ENCODE measurements around the gene ELF2.
"Not testable (repeated sequence)": the region's sequence is repeated elsewhere in the genome, so short reads cannot be mapped to it uniquely, and the experiment has no call there.

The ELF2 gene

DNA sequence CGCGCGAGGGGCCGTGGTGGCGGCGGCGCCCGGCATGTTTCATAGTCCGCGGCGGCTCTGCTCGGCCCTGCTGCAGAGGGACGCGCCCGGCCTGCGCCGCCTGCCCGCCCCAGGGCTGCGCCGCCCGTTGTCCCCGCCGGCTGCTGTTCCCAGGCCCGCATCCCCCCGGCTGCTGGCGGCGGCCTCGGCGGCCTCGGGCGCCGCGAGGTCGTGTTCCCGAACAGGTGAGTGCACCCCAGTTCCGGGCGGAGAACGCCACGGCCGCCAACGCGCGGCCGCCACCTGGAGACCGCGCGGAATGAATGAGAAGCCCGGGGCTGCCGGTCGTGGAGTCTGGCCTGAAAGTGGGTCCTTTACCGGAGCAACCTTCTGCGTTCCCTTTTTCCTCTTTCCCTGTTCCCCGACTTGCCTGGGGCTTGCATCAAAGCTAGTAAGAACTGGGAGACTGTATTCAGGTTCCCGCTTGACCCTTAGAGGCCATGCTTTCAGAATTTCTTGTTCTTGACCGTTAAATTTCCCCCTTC is 161.0 kb downstream of the ELF2 start:
- no peak for DNase-seq

DNA sequence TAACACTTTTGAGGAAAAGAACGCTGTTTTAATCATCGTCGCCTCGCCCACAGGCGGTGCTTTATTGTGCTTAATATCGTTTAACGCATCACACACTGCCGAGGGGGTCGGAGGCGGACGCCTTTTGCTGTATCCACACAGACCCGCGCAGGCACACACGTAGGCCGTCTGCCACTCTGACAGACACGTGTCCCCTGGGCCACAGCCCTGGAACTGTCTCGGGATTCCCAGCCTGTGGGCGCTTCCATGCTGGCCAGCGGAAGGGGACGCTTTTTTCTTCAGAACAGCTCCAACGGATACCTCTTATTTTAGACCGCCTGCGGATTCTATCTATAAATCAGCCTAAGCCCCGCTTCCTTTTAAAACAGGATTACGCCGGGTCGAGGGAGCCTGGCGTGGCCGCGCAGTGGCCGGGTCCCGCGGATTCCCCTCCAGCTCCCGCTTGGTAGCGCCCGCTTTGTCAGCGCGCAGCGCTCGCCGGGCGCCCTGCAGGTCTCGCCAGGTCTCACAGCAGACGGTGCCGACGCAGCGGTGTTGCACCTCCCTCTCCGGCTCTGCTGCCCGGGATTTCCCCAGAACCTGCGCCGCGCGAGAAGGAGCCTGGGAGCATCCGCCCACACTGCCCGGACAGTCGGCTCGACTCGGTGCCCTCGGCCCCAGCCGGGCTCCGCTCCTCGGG is 161.6 kb downstream of the ELF2 start, which contains the start of gene NOCT:
Gene NOCT (plus strand): TSS at position 513 of the 679 bp plus-strand sequence. CDS start 201 bp downstream, outside the sequence.
- peak; percentile 69 for DNase-seq

GRCh38 chr4:139014371-139015268 is 162.4 kb downstream of the ELF2 start:
- no peak for DNase-seq

- DNase-seq = no peak
These were observed 165.6 kb downstream of the ELF2 start for GRCh38 chr4:139011225-139011950.

DNA sequence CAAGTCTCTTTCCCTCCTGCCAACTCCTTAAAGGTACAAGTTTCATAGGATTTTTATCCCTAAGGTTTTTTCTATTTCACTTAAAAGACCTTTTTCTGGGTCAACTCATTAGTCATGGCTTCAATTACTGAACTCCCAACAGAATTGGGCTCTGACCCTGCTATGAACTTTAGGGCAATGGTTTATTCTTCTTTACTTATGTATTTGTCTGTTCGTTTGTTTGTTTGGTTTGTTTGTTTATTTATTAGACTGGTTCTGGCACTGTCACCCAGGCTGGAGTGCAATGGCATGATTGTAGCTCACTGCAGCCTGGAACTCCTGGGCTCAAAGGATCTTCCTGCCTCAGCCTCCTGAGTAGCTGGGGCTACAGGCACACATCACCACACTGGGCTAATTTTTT is 167.3 kb downstream of the ELF2 start:
- DNase-seq = no peak

- DNase-seq = not testable (repeated sequence)
These were observed 168.7 kb downstream of the ELF2 start for GRCh38 chr4:139008278-139008677.

DNA sequence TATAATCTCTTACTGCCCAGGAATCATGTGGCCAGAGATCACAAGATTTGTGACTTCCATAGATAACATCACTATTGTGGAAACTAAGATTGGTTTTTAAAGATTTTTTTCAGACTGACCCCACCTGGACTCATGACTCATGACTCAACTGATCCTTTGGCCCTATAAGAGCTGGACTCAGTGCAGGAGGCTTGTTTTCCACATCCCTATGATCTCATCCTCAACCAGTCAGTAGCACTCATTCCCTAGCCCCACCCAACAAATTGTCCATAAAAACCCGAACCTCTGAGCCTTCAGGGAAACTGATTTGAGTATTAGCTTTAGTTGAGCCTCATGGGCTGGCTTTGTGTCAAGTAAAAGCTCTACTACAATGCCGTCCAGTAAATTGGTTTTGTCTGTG is 169.4 kb downstream of the ELF2 start:
- no peak for DNase-seq

Data from NCI-H2029 treated with DMSO at 0.1 percent for 48 hours (cell line).